Liver (tissue), 3 donors: ENCODE data around the gene RPL26.

Experiments used
- CTCF ChIP-seq: fragments of 150-350 bp; IDR thresholded peaks from 2 replicates; pipeline ENCODE4 v1.5.1; 2017; ENCODE audit warnings: improper control_type of control experiment, low read depth, low read length; ENCODE audit not compliant: missing input control
- EGR1 ChIP-seq, 2 donors: IDR thresholded peaks; 2 replicates each; pipeline ENCODE4 v1.6.1; 2016 to 2018; ENCODE audit warnings: antibody characterized with exemption in 2 of 2, low read depth in 2 of 2
- FOXA1 ChIP-seq: IDR thresholded peaks from 2 replicates; pipeline ENCODE4 v1.6.1; 2016; ENCODE audit warnings: antibody characterized with exemption
- GABPA ChIP-seq, 2 donors: IDR thresholded peaks in 1 of 2; conservative IDR thresholded peaks in 1 of 2; 2 replicates each; pipeline ENCODE4 v1.6.1; 2016; ENCODE audit warnings: antibody characterized with exemption in 2 of 2, mild to moderate bottlenecking in 1 of 2, moderate library complexity in 1 of 2
- RAD21 ChIP-seq, 2 donors: IDR thresholded peaks; 2 replicates each; pipeline ENCODE4 v1.6.1; 2016; ENCODE audit warnings: antibody characterized with exemption in 2 of 2, mild to moderate bottlenecking in 2 of 2
- RXRA ChIP-seq, 2 donors: IDR thresholded peaks; 2 replicates each; pipeline ENCODE4 v1.6.1; 2017 to 2018; ENCODE audit warnings: antibody characterized with exemption in 2 of 2, mild to moderate bottlenecking in 1 of 2
- SP1 ChIP-seq: IDR thresholded peaks from 2 replicates; pipeline ENCODE4 v1.6.1; 2018; ENCODE audit warnings: antibody characterized with exemption, mild to moderate bottlenecking
- TAF1 ChIP-seq: conservative IDR thresholded peaks from 2 replicates; pipeline ENCODE4 v1.6.1; 2016; ENCODE audit warnings: antibody characterized with exemption, mild to moderate bottlenecking
- YY1 ChIP-seq: IDR thresholded peaks from 2 replicates; pipeline ENCODE4 v1.6.1; 2016; ENCODE audit warnings: antibody characterized with exemption, mild to moderate bottlenecking
- TF ChIP-seq, protein P1 (sequence below): IDR thresholded peaks from 2 replicates; pipeline ENCODE4 v1.6.1; 2016; ENCODE audit warnings: antibody characterized with exemption, mild to moderate bottlenecking
- TF ChIP-seq, protein P2 (sequence below): IDR thresholded peaks from 2 replicates; pipeline ENCODE4 v1.6.1; 2016; ENCODE audit warnings: antibody characterized with exemption
- TF ChIP-seq, protein P3 (sequence below): IDR thresholded peaks from 2 replicates; pipeline ENCODE4 v1.6.1; 2016; ENCODE audit warnings: antibody characterized with exemption
- donor health status: healthy.
- donor health status: healthy.

- TF ChIP-seq CTCF (no peak), SP1 (no peak), TAF1 (no peak), YY1 (no peak), RAD21 (IDR thresholded peaks at IDR 0.05) (no peak), GABPA (IDR thresholded peaks at IDR 0.05 in 1 of 2, conservative IDR thresholded peaks at IDR 0.05 in 1 of 2) (no peak), EGR1 (IDR thresholded peaks at IDR 0.05; ENCODE audit: low read depth in 2 of 2) (no peak), FOXA1 (no peak), RXRA (IDR thresholded peaks at IDR 0.05) (no peak)
- TF ChIP-seq, protein P1, sequence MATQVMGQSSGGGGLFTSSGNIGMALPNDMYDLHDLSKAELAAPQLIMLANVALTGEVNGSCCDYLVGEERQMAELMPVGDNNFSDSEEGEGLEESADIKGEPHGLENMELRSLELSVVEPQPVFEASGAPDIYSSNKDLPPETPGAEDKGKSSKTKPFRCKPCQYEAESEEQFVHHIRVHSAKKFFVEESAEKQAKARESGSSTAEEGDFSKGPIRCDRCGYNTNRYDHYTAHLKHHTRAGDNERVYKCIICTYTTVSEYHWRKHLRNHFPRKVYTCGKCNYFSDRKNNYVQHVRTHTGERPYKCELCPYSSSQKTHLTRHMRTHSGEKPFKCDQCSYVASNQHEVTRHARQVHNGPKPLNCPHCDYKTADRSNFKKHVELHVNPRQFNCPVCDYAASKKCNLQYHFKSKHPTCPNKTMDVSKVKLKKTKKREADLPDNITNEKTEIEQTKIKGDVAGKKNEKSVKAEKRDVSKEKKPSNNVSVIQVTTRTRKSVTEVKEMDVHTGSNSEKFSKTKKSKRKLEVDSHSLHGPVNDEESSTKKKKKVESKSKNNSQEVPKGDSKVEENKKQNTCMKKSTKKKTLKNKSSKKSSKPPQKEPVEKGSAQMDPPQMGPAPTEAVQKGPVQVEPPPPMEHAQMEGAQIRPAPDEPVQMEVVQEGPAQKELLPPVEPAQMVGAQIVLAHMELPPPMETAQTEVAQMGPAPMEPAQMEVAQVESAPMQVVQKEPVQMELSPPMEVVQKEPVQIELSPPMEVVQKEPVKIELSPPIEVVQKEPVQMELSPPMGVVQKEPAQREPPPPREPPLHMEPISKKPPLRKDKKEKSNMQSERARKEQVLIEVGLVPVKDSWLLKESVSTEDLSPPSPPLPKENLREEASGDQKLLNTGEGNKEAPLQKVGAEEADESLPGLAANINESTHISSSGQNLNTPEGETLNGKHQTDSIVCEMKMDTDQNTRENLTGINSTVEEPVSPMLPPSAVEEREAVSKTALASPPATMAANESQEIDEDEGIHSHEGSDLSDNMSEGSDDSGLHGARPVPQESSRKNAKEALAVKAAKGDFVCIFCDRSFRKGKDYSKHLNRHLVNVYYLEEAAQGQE: no peak
- TF ChIP-seq, protein P2, sequence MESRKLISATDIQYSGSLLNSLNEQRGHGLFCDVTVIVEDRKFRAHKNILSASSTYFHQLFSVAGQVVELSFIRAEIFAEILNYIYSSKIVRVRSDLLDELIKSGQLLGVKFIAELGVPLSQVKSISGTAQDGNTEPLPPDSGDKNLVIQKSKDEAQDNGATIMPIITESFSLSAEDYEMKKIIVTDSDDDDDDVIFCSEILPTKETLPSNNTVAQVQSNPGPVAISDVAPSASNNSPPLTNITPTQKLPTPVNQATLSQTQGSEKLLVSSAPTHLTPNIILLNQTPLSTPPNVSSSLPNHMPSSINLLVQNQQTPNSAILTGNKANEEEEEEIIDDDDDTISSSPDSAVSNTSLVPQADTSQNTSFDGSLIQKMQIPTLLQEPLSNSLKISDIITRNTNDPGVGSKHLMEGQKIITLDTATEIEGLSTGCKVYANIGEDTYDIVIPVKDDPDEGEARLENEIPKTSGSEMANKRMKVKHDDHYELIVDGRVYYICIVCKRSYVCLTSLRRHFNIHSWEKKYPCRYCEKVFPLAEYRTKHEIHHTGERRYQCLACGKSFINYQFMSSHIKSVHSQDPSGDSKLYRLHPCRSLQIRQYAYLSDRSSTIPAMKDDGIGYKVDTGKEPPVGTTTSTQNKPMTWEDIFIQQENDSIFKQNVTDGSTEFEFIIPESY: no peak
- TF ChIP-seq, protein P3, sequence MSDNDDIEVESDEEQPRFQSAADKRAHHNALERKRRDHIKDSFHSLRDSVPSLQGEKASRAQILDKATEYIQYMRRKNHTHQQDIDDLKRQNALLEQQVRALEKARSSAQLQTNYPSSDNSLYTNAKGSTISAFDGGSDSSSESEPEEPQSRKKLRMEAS: no peak
Observed at GRCh38 chr17:8382880-8383142, 182 bp downstream of the RPL26 start.
